H9 (cell line): Measurements from ENCODE around the gene TBX15. TPM values are rescaled to one million over a fixed set of nuclear protein-coding genes. Genes with fewer than 3 reads are reported as not detected.

Source experiments
- DNase-seq: peaks from one replicate; pipeline ENCODE4 v3.0.0-alpha.2; 2017
- H2AFZ ChIP-seq: one replicate; pipeline ENCODE4 v1.6.1; 2013; ENCODE audit warnings: mild to moderate bottlenecking, low read length, control low read depth, moderate library complexity
- H2AK5ac ChIP-seq: 2 replicates; pipeline ENCODE4 v1.6.1; 2013; ENCODE audit warnings: low read length, control low read depth, mixed read lengths; ENCODE audit not compliant: insufficient read length
- H2BK120ac ChIP-seq: one replicate; pipeline ENCODE4 v1.6.1; 2013; ENCODE audit warnings: low read depth, mild to moderate bottlenecking, low read length, control low read depth, inconsistent platforms; ENCODE audit not compliant: poor library complexity, severe bottlenecking
- H2BK12ac ChIP-seq: 2 replicates; pipeline ENCODE4 v1.6.1; 2013; ENCODE audit warnings: low read length, control low read depth, mixed read lengths, low read depth; ENCODE audit not compliant: insufficient read length
- H2BK15ac ChIP-seq: 2 replicates; pipeline ENCODE4 v1.6.1; 2013; ENCODE audit warnings: low read depth, low read length, control low read depth
- H2BK20ac ChIP-seq: one replicate; pipeline ENCODE4 v1.6.1; 2013; ENCODE audit warnings: low read depth, mild to moderate bottlenecking, low read length, control low read depth, inconsistent platforms; ENCODE audit not compliant: poor library complexity, severe bottlenecking
- H2BK5ac ChIP-seq: 2 replicates; pipeline ENCODE4 v1.6.1; 2013; ENCODE audit warnings: low read length, control low read depth, mixed read lengths; ENCODE audit not compliant: insufficient read length
- H3K14ac ChIP-seq: 2 replicates; pipeline ENCODE4 v1.6.1; 2013; ENCODE audit warnings: low read length, control low read depth; ENCODE audit not compliant: insufficient read depth
- H3K18ac ChIP-seq: 2 replicates; pipeline ENCODE4 v1.6.1; 2013; ENCODE audit warnings: low read depth, mild to moderate bottlenecking, mixed read lengths, low read length, control low read depth; ENCODE audit not compliant: insufficient read length
- H3K23ac ChIP-seq: 2 replicates; pipeline ENCODE4 v1.6.1; 2013; ENCODE audit warnings: low read length, control low read depth, mixed read lengths, low read depth; ENCODE audit not compliant: insufficient read length
- H3K23me2 ChIP-seq: 2 replicates; pipeline ENCODE4 v1.6.1; 2013; ENCODE audit warnings: low read depth, mild to moderate bottlenecking, mixed read lengths, low read length, control low read depth; ENCODE audit not compliant: insufficient read length, poor library complexity, severe bottlenecking
- H3K27ac ChIP-seq: 2 replicates; pipeline ENCODE4 v1.5.1; 2013; ENCODE audit warnings: low read length, control low read depth, mixed read lengths, low read depth; ENCODE audit not compliant: insufficient read length
- H3K27me3 ChIP-seq: 2 replicates; pipeline ENCODE4 v1.6.1; 2013; ENCODE audit warnings: low read length, control low read depth, inconsistent platforms; ENCODE audit not compliant: insufficient read depth
- H3K4ac ChIP-seq: 2 replicates; pipeline ENCODE4 v1.6.1; 2013; ENCODE audit warnings: low read depth, mild to moderate bottlenecking, control low read depth, inconsistent platforms, low read length, moderate library complexity
- H3K4me1 ChIP-seq: 2 replicates; pipeline ENCODE4 v1.6.1; 2013; ENCODE audit warnings: low read length, control low read depth, inconsistent platforms; ENCODE audit not compliant: insufficient read depth
- H3K4me2 ChIP-seq: 2 replicates; pipeline ENCODE4 v1.6.1; 2013; ENCODE audit warnings: low read length, control low read depth, mixed read lengths; ENCODE audit not compliant: insufficient read length, insufficient read depth
- H3K56ac ChIP-seq: 2 replicates; pipeline ENCODE4 v1.6.1; 2013; ENCODE audit warnings: low read depth, mild to moderate bottlenecking, mixed read lengths, low read length, control low read depth; ENCODE audit not compliant: insufficient read length
- H3K79me1 ChIP-seq: 2 replicates; pipeline ENCODE4 v1.6.1; 2013; ENCODE audit warnings: low read depth, mild to moderate bottlenecking, moderate library complexity, low read length, control low read depth, inconsistent platforms; ENCODE audit not compliant: insufficient read depth, poor library complexity, severe bottlenecking
- H3K79me2 ChIP-seq: 2 replicates; pipeline ENCODE4 v1.6.1; 2013; ENCODE audit warnings: low read length, control low read depth, inconsistent platforms; ENCODE audit not compliant: insufficient read depth
- H3K9ac ChIP-seq: 2 replicates; pipeline ENCODE4 v1.6.1; 2013; ENCODE audit warnings: low read length, control low read depth, mixed read lengths; ENCODE audit not compliant: insufficient read length; ENCODE audit errors: extremely low read depth
- H3K9me3 ChIP-seq: one replicate; pipeline ENCODE4 v1.6.1; 2013; ENCODE audit warnings: low read depth, low read length, inconsistent platforms; ENCODE audit not compliant: control insufficient read depth
- H3T11ph ChIP-seq: one replicate; pipeline ENCODE4 v1.6.1; 2013; ENCODE audit warnings: mild to moderate bottlenecking, low read length, control low read depth, inconsistent platforms
- H4K20me1 ChIP-seq: one replicate; pipeline ENCODE4 v1.6.1; 2013; ENCODE audit not compliant: control insufficient read depth, insufficient read length, insufficient read depth
- H4K5ac ChIP-seq: 2 replicates; pipeline ENCODE4 v1.6.1; 2013; ENCODE audit warnings: low read depth, mild to moderate bottlenecking, mixed read lengths, low read length, control low read depth; ENCODE audit not compliant: insufficient read length
- H4K8ac ChIP-seq: replicated peaks from 2 replicates; pipeline ENCODE4 v1.6.1; 2013; ENCODE audit warnings: low read length, control low read depth, mixed read lengths, low read depth; ENCODE audit not compliant: insufficient read length
- H4K91ac ChIP-seq: 2 replicates; pipeline ENCODE4 v1.6.1; 2013; ENCODE audit warnings: low read depth, mild to moderate bottlenecking, moderate library complexity, mixed read lengths, low read length, control low read depth; ENCODE audit not compliant: insufficient read length
- H3K27ac Mint-ChIP-seq, 3 experiments: 2 replicates in 2 of 3; 3 replicates in 1 of 3; pipeline ENCODE4 v1.8.0; 2020 to 2021; ENCODE audit warnings: mixed read lengths in 3 of 3, mild to moderate bottlenecking in 1 of 3, moderate library complexity in 1 of 3
- H3K27me3 Mint-ChIP-seq: 2 replicates; pipeline ENCODE4 v1.8.0; 2021; ENCODE audit warnings: low read depth, mild to moderate bottlenecking, moderate library complexity, mixed read lengths
- H3K36me3 Mint-ChIP-seq, 3 experiments: 2 replicates in 2 of 3; 3 replicates in 1 of 3; pipeline ENCODE4 v1.8.0; 2020 to 2021; ENCODE audit warnings: low read depth in 3 of 3, mixed read lengths in 3 of 3; ENCODE audit not compliant: insufficient read depth in 1 of 3
- H3K4me1 Mint-ChIP-seq, 2 experiments: 2 replicates each; pipeline ENCODE4 v1.8.0; 2020; ENCODE audit warnings: mixed read lengths in 2 of 2
- H3K4me3 Mint-ChIP-seq, 2 experiments: 2 replicates in 1 of 2; 3 replicates in 1 of 2; pipeline ENCODE4 v1.8.0; 2020 to 2021; ENCODE audit warnings: mild to moderate bottlenecking in 2 of 2, mixed read lengths in 2 of 2, moderate library complexity in 1 of 2
- H3K9me3 Mint-ChIP-seq, 2 experiments: 2 replicates in 1 of 2; 3 replicates in 1 of 2; pipeline ENCODE4 v1.8.0; 2020; ENCODE audit warnings: mild to moderate bottlenecking in 2 of 2, mixed read lengths in 2 of 2, moderate library complexity in 1 of 2
- CTCF ChIP-seq: fragments of 200-600 bp; sonication (generic); conservative IDR thresholded peaks from 3 replicates; pipeline ENCODE4 v1.8.0; 2021; ENCODE audit warnings: antibody characterized with exemption, mild to moderate bottlenecking
- total RNA-seq: library from RNA; stranded (reverse); gene quantifications from 2 replicates; pipeline ENCODE4 v1.2.1, GENCODE V29; 2021

TBX15 gene
- total RNA-seq, 1 experiment from 2014 or later: 0.07 TPM

- Histone ChIP-seq H4K8ac (no peak overlapping the region), H3K79me2 (no peaks in the 10 kb centered on the region), H2BK5ac (no peak overlapping the region), H3K56ac (no peak overlapping the region), H4K5ac (no peak overlapping the region), H3K4me1 (no peaks in the 10 kb centered on the region), H2BK15ac (no peak overlapping the region), H3K23ac (no peak overlapping the region), H4K91ac (no peak overlapping the region), H3K27me3 (no peaks in the 10 kb centered on the region), H3K9ac (no peak overlapping the region), H2BK20ac (no peak overlapping the region), H3K18ac (no peak overlapping the region), H2AK5ac (no peak overlapping the region), H3K9me3 (no peaks in the 10 kb centered on the region), H2AFZ (no peak overlapping the region), H3K27ac (no peak overlapping the region), H3K4me2 (no peak overlapping the region), H3K14ac (no peak overlapping the region), H3K23me2 (no peaks in the 10 kb centered on the region), H2BK12ac (no peak overlapping the region), H3K79me1 (no peaks in the 10 kb centered on the region), H4K20me1 (no peaks in the 10 kb centered on the region), H3K4ac (no peak overlapping the region), H2BK120ac (no peak overlapping the region), H3T11ph (no peak overlapping the region)
- no peak for TF ChIP-seq CTCF
- H3K27me3 Mint-ChIP-seq: no peaks in the 10 kb centered on the region; the same call in none of the 2 replicates
- H3K9me3 Mint-ChIP-seq: no peaks in the 10 kb centered on the region; a peak in 1 of 5 replicates
- no peak overlapping the region for H3K27ac Mint-ChIP-seq
- H3K4me3 Mint-ChIP-seq: no peak overlapping the region
- no peak for DNase-seq
- H3K4me1 Mint-ChIP-seq: no peaks in the 10 kb centered on the region
- no peaks in the 10 kb centered on the region for H3K36me3 Mint-ChIP-seq
Observed at GRCh38 chr1:118861216-118861615, 126.9 kb downstream of the TBX15 start.
